ENCODE measurements around the gene RASA3.
A peak's percentile ranks its signal among the peaks of the same experiment; 100 is the strongest.
"Not testable (repeated sequence)": the region's sequence is repeated elsewhere in the genome, so short reads cannot be mapped to it uniquely, and the experiment has no call there.

Gene RASA3

GRCh38 chr13:114111577-114111976 lies 20.8 kb downstream of the RASA3 start:
- ATAC-seq, result peak in 1 of 2 donors; percentile 40

DNA sequence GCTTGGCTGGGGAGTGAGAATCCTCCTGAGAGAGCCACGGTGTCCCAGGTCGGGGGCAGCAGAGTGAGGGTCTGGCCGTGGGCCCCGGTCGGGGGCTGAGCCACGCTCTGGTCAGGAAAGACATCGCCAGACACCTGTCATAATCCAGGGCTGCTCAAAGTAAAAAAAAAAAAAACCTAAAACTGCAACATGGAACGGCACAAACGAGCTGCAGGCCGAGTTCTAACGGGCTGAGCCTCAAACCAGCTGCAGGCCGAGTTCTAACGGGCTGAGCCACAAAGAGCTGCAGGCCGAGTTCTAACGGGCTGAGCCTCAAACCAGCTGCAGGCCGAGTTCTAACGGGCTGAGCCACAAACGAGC lies 21.6 kb downstream of the RASA3 start:
- not testable (repeated sequence) for ATAC-seq

GRCh38 chr13:114110091-114110829 lies 22.2 kb downstream of the RASA3 start:
- ATAC-seq, result peak; percentile 70 to 75

DNA sequence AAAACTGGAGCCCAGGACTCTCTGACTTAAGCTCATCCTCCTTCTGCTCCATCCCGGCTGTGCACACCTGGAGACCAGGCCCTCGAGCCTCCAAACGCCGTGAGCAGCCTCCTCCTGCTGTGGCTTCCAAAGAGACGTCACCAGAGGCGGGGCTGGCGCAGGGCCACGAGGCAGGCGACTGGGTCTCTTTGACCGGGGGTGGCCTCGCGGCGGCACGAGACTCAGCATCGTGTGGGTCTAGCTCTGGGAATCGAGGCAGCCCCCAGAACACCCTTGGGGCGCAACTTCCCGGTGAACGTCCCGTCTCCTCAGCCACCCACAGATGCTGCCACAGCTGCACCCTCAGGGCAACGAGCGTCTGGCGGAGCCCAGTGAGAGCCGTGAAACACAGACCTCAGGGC lies 22.8 kb downstream of the RASA3 start:
- ATAC-seq, result peak in 1 of 2 donors; percentile 27

DNA sequence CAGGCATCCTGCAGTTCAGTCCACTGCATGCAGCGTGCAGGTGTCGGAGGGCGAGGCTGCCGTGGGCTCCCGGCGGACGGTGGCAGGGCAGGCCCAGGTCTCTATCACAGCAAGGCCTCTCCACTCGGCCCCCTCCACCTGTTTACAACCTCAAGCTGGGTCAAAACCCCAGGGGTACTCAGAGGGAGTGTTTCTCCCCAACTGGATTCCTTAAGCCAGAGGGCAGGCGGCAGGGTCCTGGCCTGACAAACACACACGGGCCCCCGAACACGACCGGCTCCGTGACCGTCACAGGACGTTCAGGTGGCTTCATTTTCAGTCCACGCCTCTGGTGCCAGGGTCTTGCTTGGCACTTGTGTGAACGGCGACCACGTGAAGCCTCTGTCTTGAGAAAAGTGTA lies 23.5 kb downstream of the RASA3 start:
- no peak for ATAC-seq

DNA sequence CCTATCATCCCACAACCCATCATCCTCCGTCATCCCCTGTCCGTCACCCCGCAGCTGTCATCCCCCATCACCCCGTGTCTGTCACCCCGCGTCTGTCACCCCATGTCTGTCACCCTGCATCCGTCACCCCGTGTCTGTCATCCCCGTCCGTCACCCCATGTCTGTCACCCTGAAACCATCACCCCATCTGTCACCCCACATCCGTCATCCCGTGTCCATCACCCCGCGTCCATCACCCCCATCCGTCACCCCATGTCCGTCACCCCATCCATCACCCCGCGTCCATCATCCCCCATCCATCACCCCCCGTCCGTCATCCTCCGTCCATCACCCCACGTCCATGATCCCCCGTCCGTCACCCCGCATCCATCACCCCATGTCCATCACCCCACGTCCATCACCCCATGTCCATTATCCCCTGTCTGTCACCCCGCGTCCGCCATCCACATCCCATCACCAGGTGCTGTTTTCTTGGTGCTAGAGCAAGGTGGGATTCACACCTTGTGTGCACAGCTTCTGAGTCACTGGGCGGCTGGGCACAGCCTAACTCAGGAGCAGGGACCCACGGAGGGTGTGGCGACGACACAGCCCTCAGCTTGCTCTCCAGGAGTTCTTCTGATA lies 24.2 kb downstream of the RASA3 start:
- ATAC-seq, result no peak

- ATAC-seq, result no peak
Observed at GRCh38 chr13:114107686-114108081, 24.7 kb downstream of the RASA3 start.

- no peak for ATAC-seq
Observed at GRCh38 chr13:114106991-114107685, 25.3 kb downstream of the RASA3 start.

DNA sequence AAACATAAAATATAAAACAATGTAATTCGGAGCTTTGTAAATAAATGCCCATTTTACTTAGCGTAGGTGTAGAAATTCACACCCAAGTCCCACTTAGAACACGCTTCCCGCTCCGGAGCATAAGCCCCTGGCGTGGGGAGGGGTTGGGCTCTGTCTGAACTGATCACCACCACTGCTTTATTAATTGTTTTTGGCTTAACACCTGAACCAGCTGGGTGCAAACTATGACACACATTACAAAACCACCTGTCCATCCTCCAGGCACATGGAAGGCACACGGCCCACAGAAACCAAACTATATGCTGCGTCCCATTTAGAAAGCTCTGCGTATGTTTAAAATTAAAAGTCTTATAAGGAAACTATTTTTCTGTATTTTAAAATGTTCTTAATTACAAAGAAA lies 25.9 kb downstream of the RASA3 start:
- ATAC-seq, result no peak

- no peak for ATAC-seq
Observed at GRCh38 chr13:114105521-114106225, 26.8 kb downstream of the RASA3 start.

DNA sequence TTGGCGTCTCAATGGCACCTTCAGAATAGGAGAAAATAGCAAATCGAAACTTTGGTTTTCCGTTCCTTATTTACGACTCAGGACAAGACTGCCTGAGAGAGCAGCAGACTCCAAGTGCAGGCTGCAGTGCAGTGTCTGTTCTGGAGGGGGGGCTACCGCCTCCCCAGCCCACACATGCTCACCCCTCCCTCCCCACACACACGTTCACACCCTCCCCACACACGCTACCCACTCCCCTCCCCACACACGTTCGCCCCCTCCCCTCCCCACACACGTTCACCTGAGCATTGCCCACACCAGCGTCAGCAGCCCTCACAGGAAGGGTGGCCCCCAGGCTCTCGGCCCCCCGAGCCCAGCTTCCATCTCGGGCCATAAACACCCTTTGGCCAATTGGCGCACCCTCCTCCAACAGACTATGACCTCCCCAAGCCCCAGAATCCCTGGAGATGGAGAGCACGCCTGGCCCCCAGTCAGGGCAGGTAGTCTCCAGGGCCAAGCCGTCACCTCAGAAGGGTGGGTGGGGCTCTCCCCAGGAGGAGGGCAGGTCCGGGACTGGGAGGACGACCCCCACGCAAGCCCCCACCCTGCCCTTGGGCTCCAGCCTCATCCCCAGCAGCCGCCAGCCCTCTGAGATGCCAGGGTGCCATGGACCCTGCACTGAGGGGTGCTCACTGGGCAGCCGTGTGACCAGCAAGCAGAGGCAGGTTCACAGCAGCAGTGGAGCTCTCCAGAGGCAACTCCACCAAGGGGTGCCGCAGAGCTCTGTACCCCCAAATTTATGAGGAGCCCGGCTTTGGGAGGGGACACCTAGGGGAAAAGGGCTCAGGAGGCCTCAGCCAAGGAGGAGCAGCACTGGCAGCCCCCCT lies 27.5 kb downstream of the RASA3 start:
- no peak for ATAC-seq

DNA sequence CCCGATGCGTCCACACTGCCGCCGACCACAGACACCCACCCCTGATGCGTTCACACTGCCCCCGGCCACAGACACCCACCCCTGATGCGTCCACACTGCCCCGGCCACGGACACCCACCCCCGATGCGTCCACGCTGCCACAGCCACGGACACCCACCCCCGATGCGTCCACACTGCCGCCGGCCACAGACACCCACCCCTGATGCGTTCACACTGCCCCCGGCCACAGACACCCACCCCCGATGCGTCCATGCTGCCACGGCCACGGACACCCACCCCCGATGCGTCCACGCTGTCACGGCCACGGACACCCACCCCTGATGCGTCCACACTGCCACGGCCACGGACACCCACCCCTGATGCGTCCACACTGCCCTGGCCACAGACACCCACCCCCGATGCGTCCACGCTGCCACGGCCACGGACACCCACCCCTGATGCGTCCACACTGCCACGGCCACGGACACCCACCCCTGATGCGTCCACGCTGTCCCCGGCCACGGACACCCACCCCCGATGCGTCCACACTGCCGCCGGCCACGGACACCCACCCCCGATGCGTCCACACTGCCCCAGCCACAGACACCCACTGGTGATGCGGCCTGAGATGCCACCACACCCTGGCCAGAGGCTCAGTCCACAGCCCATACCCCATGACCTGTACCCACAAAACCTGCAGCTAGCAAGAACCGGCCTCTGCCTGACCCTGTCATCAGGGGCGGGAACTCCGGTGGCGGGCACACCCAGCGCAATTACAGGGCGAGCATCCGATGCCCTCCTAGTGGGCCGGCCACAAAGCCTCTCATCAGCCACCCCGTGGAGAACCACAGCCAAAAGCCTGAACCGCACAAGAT lies 28.4 kb downstream of the RASA3 start:
- ATAC-seq, result no peak

DNA sequence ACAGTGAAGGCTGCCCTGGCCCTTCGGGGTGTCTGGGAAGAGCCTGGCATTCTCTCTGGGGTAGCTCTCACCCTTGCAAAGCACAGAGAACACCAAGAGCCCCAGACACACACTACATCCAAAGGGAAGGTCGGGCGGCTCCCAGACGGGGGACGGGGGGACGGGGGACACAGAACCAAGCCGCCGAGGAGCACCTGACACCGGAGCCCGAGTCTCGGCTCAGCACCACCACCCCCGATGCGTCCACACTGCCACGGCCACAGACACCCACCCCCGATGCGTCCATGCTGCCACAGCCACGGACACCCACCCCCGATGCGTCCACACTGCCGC lies 29.2 kb downstream of the RASA3 start:
- not testable (repeated sequence) for ATAC-seq

DNA sequence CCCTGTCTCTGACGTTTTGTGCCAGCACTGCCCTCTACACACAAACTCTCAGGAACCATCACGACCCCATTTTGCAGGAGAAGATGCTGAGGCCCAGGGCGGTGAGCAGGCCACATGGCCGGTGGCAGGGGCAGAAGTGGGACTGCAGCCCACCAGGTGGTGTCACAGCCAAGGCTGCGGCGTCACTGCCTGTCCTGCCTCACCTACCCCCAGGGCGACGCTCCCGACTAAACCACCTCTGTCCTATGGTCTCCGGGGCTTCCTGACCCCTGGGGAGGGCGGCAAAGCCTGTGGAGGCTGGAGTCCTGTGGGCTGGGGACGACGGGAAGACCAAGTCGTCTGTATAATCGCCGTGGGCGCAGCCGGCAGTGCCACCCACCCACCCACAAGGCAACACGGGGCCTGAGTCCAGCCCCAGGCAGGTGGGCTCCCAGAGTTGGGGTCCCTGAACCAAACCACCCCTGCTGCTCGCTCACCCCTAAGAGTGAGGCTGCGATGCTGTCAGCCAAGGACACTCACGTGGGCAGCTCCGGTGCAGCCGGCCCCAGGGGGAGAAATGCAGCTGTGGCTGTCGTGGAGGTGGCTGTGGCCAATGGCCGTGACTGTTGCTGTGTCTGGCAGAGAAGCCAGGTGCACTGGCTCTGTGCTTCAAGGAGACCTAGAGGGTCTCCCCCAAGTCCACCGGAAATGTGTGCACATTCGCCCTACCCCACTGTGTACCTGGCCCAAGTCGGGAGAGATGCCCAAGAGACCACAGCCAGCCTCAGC lies 29.7 kb downstream of the RASA3 start:
- ATAC-seq, result no peak

- no peak for ATAC-seq
Observed at GRCh38 chr13:114102131-114102520, 30.3 kb downstream of the RASA3 start.

DNA sequence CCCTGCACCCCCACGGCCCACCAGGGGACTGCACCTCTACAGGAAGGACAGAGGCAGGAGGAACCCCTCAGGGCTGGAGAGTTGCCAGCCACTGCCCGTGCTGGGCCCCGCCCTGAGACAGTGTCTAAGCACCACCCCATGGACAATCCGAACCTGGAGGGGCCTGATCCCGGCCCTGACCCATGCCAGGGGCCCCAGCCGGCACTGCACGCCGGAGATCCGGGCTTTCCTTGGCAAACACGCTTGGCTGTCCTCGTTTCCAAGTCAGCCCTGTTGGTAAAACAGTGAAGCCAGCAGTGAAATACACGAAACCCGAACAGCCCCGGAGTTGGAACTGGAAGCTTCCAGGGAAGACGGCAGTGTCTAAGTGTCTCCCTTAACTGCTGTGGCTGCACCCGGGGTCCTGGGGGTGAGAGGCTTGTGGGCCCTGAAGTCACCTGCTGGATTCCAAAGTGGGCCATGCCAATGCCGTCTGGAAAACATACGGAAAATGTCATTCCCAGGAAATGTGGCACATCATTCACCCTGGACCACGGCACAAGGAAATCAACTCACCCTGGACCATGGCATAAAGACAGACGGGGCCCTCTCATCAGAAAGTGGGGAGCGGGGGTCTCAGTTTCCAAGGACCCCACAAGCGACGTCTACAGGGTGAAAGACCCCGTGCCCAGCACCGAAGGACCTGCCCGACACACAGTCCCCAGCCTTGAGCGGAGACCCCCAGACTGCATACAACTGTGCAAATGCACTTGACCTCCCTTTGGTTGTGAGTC lies 30.9 kb downstream of the RASA3 start:
- ATAC-seq, result no peak

- no peak for ATAC-seq
Observed at GRCh38 chr13:114100446-114101357, 31.7 kb downstream of the RASA3 start.

DNA sequence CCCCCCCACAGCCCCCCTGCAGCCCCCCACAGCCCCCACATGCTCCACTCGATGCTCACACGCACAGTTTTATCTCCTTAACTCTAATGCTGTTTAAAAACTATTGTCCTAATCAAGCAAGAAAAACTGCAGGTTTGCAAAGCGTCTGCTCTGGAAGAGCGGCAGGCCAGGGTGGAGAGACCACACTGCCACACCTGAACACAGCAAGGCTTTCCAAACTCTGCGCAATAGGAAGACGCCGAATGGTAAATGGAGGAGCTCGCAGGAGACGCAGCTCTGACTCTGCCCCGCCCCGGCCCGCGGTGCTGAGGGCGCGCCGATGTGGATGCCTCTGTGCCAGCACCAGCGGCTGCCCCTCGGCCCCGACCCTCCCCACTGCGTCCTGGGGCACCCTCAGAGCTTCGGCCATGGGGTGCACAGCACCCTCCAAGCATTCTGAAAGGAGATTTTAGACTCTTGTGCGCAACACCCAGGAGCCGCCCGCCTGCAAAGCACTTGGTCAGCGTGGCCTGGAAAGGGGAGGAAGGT lies 32.4 kb downstream of the RASA3 start:
- ATAC-seq, result no peak

DNA sequence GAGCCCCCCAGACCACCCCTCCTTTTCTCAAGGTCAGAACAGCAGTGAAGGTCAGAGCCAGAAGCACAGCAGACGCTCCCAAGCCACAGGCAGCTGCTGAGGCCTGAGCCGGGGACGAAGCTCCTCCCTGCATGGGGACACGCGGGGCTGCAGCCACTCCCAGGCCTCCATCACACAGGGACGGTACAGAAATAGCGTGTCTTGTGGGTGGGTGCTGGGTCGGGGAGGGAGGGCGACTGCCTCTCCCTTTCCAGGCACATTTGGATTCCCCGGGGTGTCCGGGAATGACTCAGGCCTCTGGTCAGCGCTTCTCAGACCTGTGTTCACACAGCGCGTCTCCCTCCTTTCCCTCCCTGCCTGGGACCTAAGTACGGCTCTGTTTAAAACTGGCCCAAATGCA lies 33.2 kb downstream of the RASA3 start:
- no peak for ATAC-seq
